ENCODE data around the gene KRTAP5-11. TPM values are rescaled to one million over a fixed set of nuclear protein-coding genes. Genes with fewer than 3 reads are reported as not detected.
"Not testable (repeated sequence)": the region's sequence is repeated elsewhere in the genome, so short reads cannot be mapped to it uniquely, and the experiment has no call there.

The KRTAP5-11 gene
- total RNA-seq, 1 donor from 2014 or later = not detected

- ATAC-seq = no peak
- intact Hi-C loops (cut with micrococcal nuclease) = no loop called here
- DNase-seq = no peak
These were observed 43.7 kb downstream of the KRTAP5-11 start for GRCh38 chr11:71539017-71539416.

GRCh38 chr11:71538666-71538990 lies 44.0 kb downstream of the KRTAP5-11 start:
- DNase-seq (no peak), ATAC-seq (no peak)
- intact Hi-C loops (cut with micrococcal nuclease) = no loop called here

- intact Hi-C loops (cut with micrococcal nuclease); DNase-seq; ATAC-seq: not testable (repeated sequence)
These were observed 44.6 kb downstream of the KRTAP5-11 start, which contains the start of gene KRTAP5-8 for GRCh38 chr11:71537977-71538665. TSS of gene KRTAP5-8 (plus strand) at chr11:71538025. CDS start at chr11:71538056, 31 bp downstream.

- DNase-seq = no peak
- ATAC-seq = no peak
- intact Hi-C loops (cut with micrococcal nuclease) = no loop called here
These were observed 45.1 kb downstream of the KRTAP5-11 start for GRCh38 chr11:71537537-71537936.

DNA sequence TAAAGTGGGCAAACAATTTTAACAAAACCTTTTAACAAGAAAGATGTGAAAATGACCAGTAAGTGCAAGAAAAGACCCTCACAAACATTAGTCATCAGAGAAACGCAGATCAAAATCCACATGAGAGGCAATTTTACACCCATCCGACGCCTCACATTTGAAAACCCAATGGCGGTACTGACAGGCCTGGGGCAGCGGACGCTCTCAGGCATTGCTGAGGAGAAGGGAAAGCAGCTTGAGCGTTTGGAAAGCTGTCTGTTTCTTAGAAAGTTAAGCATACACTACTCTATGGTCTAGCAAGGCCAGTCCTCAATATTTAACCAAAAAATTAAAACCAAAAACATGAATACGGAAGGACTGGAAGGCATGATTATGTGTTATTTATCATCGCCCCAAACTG lies 46.9 kb downstream of the KRTAP5-11 start:
- ATAC-seq (no peak), DNase-seq (no peak)
- intact Hi-C loops (cut with micrococcal nuclease) = no loop called here

GRCh38 chr11:71534711-71535608 lies 47.7 kb downstream of the KRTAP5-11 start:
- ATAC-seq; DNase-seq; intact Hi-C loops (cut with micrococcal nuclease): not testable (repeated sequence)

- ATAC-seq (no peak), DNase-seq (no peak)
- intact Hi-C loops (cut with micrococcal nuclease) = no loop called here
These were observed 50.6 kb downstream of the KRTAP5-11 start for GRCh38 chr11:71532036-71532610.

Other genes starting within 250 kb of the KRTAP5-11 start
- gene DHCR7, start 134.5 kb downstream of the KRTAP5-11 start, total RNA-seq = 41.3 TPM
- gene NADSYN1, start 129.7 kb downstream of the KRTAP5-11 start, total RNA-seq = 20.5 TPM
- gene KRTAP5-7, start 55.6 kb downstream of the KRTAP5-11 start, total RNA-seq = not detected
- not detected for gene KRTAP5-8, start 44.9 kb downstream of the KRTAP5-11 start, total RNA-seq
- gene KRTAP5-9, start 34.5 kb downstream of the KRTAP5-11 start, total RNA-seq = not detected
- gene KRTAP5-10, start 17.3 kb downstream of the KRTAP5-11 start, total RNA-seq = not detected